ENCODE data around the gene HNRNPH3. TPM values are rescaled to one million over a fixed set of nuclear protein-coding genes. Genes with fewer than 3 reads are reported as not detected.

HNRNPH3 gene
- polyA plus RNA-seq, 3 donors, result 322 to 401 (median 374) TPM

DNA sequence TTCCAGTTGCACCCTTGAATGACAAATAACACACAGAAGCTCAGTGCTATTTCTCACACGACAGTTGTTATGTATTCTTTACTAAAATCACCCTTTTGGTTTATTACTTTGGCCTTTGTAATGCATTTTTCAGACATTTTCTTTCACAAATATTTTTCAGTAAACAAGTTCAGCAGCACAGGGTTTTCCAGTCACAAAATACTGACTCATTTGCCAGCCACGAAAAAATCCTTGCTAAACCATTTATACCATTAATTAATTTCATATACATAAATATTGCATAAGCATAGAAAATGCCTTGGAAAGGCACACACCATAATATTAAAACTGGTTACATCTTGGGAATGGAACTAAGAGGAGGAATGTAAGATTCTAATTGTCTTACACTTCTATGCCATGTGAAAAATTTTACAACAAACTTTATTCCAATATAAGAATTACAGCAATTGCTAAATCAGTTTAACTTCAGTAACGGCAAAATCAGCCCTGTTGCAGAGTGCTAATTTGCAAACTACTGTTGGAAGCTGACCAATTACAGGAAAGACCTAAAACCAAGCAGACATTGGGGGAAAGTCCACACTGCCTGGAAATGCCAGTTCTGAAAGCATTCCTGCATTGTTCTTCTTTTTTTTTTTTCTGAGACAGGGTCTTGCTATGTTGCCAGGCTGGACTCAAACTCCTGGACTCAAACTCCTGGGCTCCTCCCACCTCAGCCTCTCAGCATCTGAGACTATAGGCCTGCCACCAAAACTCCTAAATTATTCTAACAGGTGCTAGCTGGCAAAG is 32.4 kb downstream of the HNRNPH3 start:
- no peak for DNase-seq

- DNase-seq, result no peak
Observed at GRCh38 chr10:68365611-68366010, 33.7 kb downstream of the HNRNPH3 start.

DNA sequence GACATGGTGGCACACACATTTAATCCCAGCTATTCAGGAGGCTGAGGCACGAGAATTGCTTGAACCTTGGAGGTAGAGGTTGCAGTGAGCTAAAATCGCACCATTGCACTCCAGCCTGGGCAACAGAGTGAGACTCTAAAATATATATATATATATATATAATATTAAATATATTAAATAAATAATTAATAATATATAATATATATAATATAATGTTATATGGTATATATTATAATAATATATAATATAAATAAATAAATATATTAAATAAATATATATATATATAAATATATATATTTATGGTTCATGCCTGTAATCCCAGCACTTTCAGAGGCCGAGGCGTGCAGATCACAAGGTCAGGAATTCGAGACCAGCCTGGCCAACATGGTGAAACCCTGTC is 34.7 kb downstream of the HNRNPH3 start:
- no peak for DNase-seq

GRCh38 chr10:68367121-68367520 is 35.3 kb downstream of the HNRNPH3 start:
- no peak for DNase-seq

GRCh38 chr10:68371604-68372003 is 39.7 kb downstream of the HNRNPH3 start:
- DNase-seq, result no peak

- no peak for DNase-seq
Observed at GRCh38 chr10:68385740-68386139, 53.9 kb downstream of the HNRNPH3 start.

Other genes with a start within 250 kb of the HNRNPH3 start
- under 1 TPM in 2 of 3 donors, not detected in 1; 0.05 to 0.10 TPM for gene MYPN, start 222.6 kb upstream of the HNRNPH3 start, polyA plus RNA-seq (ENCODE audit: insufficient read length in 3 of 3)
- gene ATOH7, start 100.0 kb upstream of the HNRNPH3 start, polyA plus RNA-seq (ENCODE audit: insufficient read length in 3 of 3), result 1 to 10 TPM; 1.4 to 2.6 (median 1.4) TPM
- gene PBLD, start 864 bp downstream of the HNRNPH3 start, polyA plus RNA-seq (ENCODE audit: insufficient read length in 3 of 3), result 10 to 100 TPM; 58.0 to 98.2 (median 92.0) TPM
- gene RUFY2, start 75.2 kb downstream of the HNRNPH3 start, polyA plus RNA-seq (ENCODE audit: insufficient read length in 3 of 3), result 10 to 100 TPM; 19.0 to 33.7 (median 31.1) TPM
- gene DNA2, start 139.9 kb downstream of the HNRNPH3 start, polyA plus RNA-seq (ENCODE audit: insufficient read length in 3 of 3), result 10 to 100 TPM; 10.3 to 14.8 (median 14.6) TPM
- gene SLC25A16, start 195.5 kb downstream of the HNRNPH3 start, polyA plus RNA-seq (ENCODE audit: insufficient read length in 3 of 3), result 10 to 100 TPM; 14.9 to 22.4 (median 20.0) TPM
- 10 to 100 TPM in 1 of 3 donors, 1 to 10 TPM in 2; 9.9 to 10.0 (median 9.9) TPM for gene TET1, start 228.3 kb downstream of the HNRNPH3 start, polyA plus RNA-seq (ENCODE audit: insufficient read length in 3 of 3)

Data from renal pelvis (tissue), 4 donors.